Natural killer cell (primary cell): ENCODE data around the gene CRACR2A. TPM values are rescaled to one million over a fixed set of nuclear protein-coding genes. Genes with fewer than 3 reads are reported as not detected.

Experiments used
- ATAC-seq, 3 donors: fragments of 150-1000 bp in 2 of 3; fragments of 200-7000 bp in 1 of 3; cut with Tn5 transposase; 1 replicate in 1 of 3; 2 replicates in 2 of 3; pipeline ENCODE4 v1.10.0; 2021; ENCODE audit warnings: mild to moderate bottlenecking in 2 of 3, moderate library complexity in 2 of 3
- DNase-seq, 2 donors: peaks; one replicate each; pipeline versions ENCODE4 v3.0.0 to v3.0.0-alpha.2; 2013 to 2021; ENCODE audit warnings: mixed read lengths in 1 of 2
- H3K27ac ChIP-seq: one replicate; pipeline ENCODE4 v1.5.1; 2013; ENCODE audit warnings: mild to moderate bottlenecking, low read length
- H3K27me3 ChIP-seq: one replicate; pipeline ENCODE4 v1.6.1; 2013; ENCODE audit warnings: low read length; ENCODE audit not compliant: control insufficient read depth, insufficient read depth
- H3K36me3 ChIP-seq: one replicate; pipeline ENCODE4 v1.6.1; 2013; ENCODE audit warnings: low read length; ENCODE audit not compliant: control insufficient read depth, insufficient read depth
- H3K4me1 ChIP-seq: one replicate; pipeline ENCODE4 v1.6.1; 2013; ENCODE audit warnings: low read length; ENCODE audit not compliant: control insufficient read depth, insufficient read depth
- H3K4me3 ChIP-seq: one replicate; pipeline ENCODE4 v1.5.1; 2013; ENCODE audit warnings: low read length
- H3K9me3 ChIP-seq: one replicate; pipeline ENCODE4 v1.6.1; 2013; ENCODE audit warnings: low read length; ENCODE audit not compliant: control insufficient read depth, insufficient read depth
- H3K27ac Mint-ChIP-seq, 2 donors: one replicate each; pipeline ENCODE4 v1.8.0; 2022; ENCODE audit warnings: mild to moderate bottlenecking in 2 of 2, mixed read lengths in 2 of 2, moderate library complexity in 1 of 2
- H3K27me3 Mint-ChIP-seq, 2 donors: one replicate each; pipeline ENCODE4 v1.8.0; 2022; ENCODE audit warnings: low read depth in 2 of 2, mixed read lengths in 2 of 2
- H3K36me3 Mint-ChIP-seq: one replicate; pipeline ENCODE4 v1.8.0; 2022; ENCODE audit warnings: mixed read lengths
- H3K4me1 Mint-ChIP-seq, 2 donors: one replicate each; pipeline ENCODE4 v1.8.0; 2022; ENCODE audit warnings: mixed read lengths in 2 of 2
- H3K4me3 Mint-ChIP-seq: one replicate; pipeline ENCODE4 v1.8.0; 2022; ENCODE audit warnings: mild to moderate bottlenecking, moderate library complexity, mixed read lengths
- H3K9me3 Mint-ChIP-seq, 2 donors: one replicate each; pipeline ENCODE4 v1.8.0; 2022; ENCODE audit warnings: mixed read lengths in 2 of 2
- CTCF ChIP-seq: fragments of 200-600 bp; IDR thresholded peaks from one replicate; pipeline ENCODE4 v1.8.0; 2022; ENCODE audit warnings: antibody characterized with exemption
- WGBS: methylation state at CpG from one replicate; pipeline ENCODE4 v1.1.7; 2013; ENCODE audit warnings: missing lambda C conversion rate; ENCODE audit not compliant: insufficient coverage; 5-methylcytosine and 5-hydroxymethylcytosine counted together
- intact Hi-C: fragments of 100-400 bp; cut with micrococcal nuclease; formaldehyde crosslinking; loops from one replicate; pipeline ENCODE4 v1.14.2; 2022
- total RNA-seq, 4 donors: library from RNA; stranded (reverse); fragments of 120-200 nt in 1 of 4; gene quantifications; one replicate each; pipeline versions ENCODE4 v1.2.3 to v1.2.4, GENCODE V29; 2013 to 2022

Gene CRACR2A
- total RNA-seq, 3 donors from 2014 or later (not counting 1 experiment from before 2014, with no cell fraction given) = 59.8 to 94.4 (median 80.5) TPM

GRCh38 chr12:3579446-3580093 lies 173.3 kb downstream of the CRACR2A start:
- intact Hi-C loops = no loop called here
- WGBS = 85% methylated on average over 15 of the region's 15 CpGs
- H3K4me3 ChIP-seq = no peak overlapping the region
- Mint-ChIP-seq H3K27ac (no peak overlapping the region), H3K4me1 (no peaks in the 10 kb centered on the region), H3K36me3 (no peaks in the 10 kb centered on the region), H3K9me3 (no peaks in the 10 kb centered on the region), H3K27me3 (peaks cover 0 to 9% of the 10 kb centered on the region in 2 donors), H3K4me3 (no peak overlapping the region)
- H3K4me1 ChIP-seq = no peaks in the 10 kb centered on the region
- no peaks in the 10 kb centered on the region for H3K36me3 ChIP-seq
- no peaks in the 10 kb centered on the region for H3K9me3 ChIP-seq
- no peak overlapping the region for H3K27ac ChIP-seq
- no peak for DNase-seq
- no peak for TF ChIP-seq CTCF
- no peak for ATAC-seq
- no peaks in the 10 kb centered on the region for H3K27me3 ChIP-seq

GRCh38 chr12:3578557-3578956 lies 174.4 kb downstream of the CRACR2A start:
- no peak for ATAC-seq
- TF ChIP-seq CTCF = no peak
- WGBS = 82% methylated on average over 5 of the region's 5 CpGs
- intact Hi-C loops = no loop called here
- no peaks in the 10 kb centered on the region for H3K36me3 Mint-ChIP-seq
- no peaks in the 10 kb centered on the region for H3K36me3 ChIP-seq
- H3K27me3 Mint-ChIP-seq = peaks cover 0 to 7% of the 10 kb centered on the region in 2 donors
- H3K4me3 Mint-ChIP-seq = no peak overlapping the region
- H3K27ac ChIP-seq = no peak overlapping the region
- H3K9me3 Mint-ChIP-seq = no peaks in the 10 kb centered on the region
- no peaks in the 10 kb centered on the region for H3K27me3 ChIP-seq
- H3K9me3 ChIP-seq = no peaks in the 10 kb centered on the region
- no peaks in the 10 kb centered on the region for H3K4me1 ChIP-seq
- no peak overlapping the region for H3K27ac Mint-ChIP-seq
- no peak overlapping the region for H3K4me3 ChIP-seq
- no peaks in the 10 kb centered on the region for H3K4me1 Mint-ChIP-seq
- DNase-seq = no peak

- 90% methylated on average over 9 of the region's 9 CpGs for WGBS
- H3K36me3 ChIP-seq = no peaks in the 10 kb centered on the region
- H3K27ac ChIP-seq = no peak overlapping the region
- TF ChIP-seq CTCF = no peak
- H3K4me3 ChIP-seq = no peak overlapping the region
- no peak overlapping the region for H3K4me3 Mint-ChIP-seq
- no peaks in the 10 kb centered on the region for H3K4me1 Mint-ChIP-seq
- no peak for ATAC-seq
- no peaks in the 10 kb centered on the region for H3K9me3 ChIP-seq
- peaks cover 9 to 11% of the 10 kb centered on the region in 2 donors for H3K27me3 Mint-ChIP-seq
- no peaks in the 10 kb centered on the region for H3K36me3 Mint-ChIP-seq
- no peaks in the 10 kb centered on the region for H3K9me3 Mint-ChIP-seq
- no peaks in the 10 kb centered on the region for H3K4me1 ChIP-seq
- no peaks in the 10 kb centered on the region for H3K27me3 ChIP-seq
- intact Hi-C loops = no loop called here
- H3K27ac Mint-ChIP-seq = no peak overlapping the region
- DNase-seq = no peak
Measured at GRCh38 chr12:3576891-3577290, 176.0 kb downstream of the CRACR2A start.

- H3K4me3 Mint-ChIP-seq = no peak overlapping the region
- WGBS = 87% methylated on average over 2 of the region's 7 CpGs
- Histone ChIP-seq H3K27me3 (no peaks in the 10 kb centered on the region), H3K9me3 (no peaks in the 10 kb centered on the region), H3K36me3 (no peaks in the 10 kb centered on the region), H3K4me1 (no peaks in the 10 kb centered on the region), H3K27ac (no peak overlapping the region), H3K4me3 (no peak overlapping the region)
- ATAC-seq = no peak
- no peak overlapping the region for H3K27ac Mint-ChIP-seq
- no peak for DNase-seq
- H3K9me3 Mint-ChIP-seq = no peaks in the 10 kb centered on the region
- intact Hi-C loops = no loop called here
- H3K4me1 Mint-ChIP-seq = no peaks in the 10 kb centered on the region
- no peak for TF ChIP-seq CTCF
- no peaks in the 10 kb centered on the region for H3K36me3 Mint-ChIP-seq
- H3K27me3 Mint-ChIP-seq = peaks cover 9 to 11% of the 10 kb centered on the region in 2 donors
Measured at GRCh38 chr12:3574986-3575385, 177.9 kb downstream of the CRACR2A start.
